PC-3 (cell line): ENCODE measurements around the gene PDSS2. TPM values are rescaled to one million over a fixed set of nuclear protein-coding genes. Genes with fewer than 3 reads are reported as not detected.

Experiments used
- ATAC-seq: fragments of 200-7000 bp; cut with Tn5 transposase; 2 replicates; pipeline ENCODE4 v1.9.1; 2020; ENCODE audit warnings: mild to moderate bottlenecking, moderate library complexity
- BruUV-seq: library from RNA; stranded (reverse); fragments of 400-500 nt; replicated peaks from 2 replicates; lab custom pipeline; 2021; lab: Mats Ljungman, UMichigan
- CTCF ChIA-PET: fragments of 300-600 bp; sonication (Branson Sonifier 250); formaldehyde crosslinking; loops from one replicate; lab custom pipeline; 2022; ENCODE audit warnings: antibody characterized with exemption; lab: Charles Lee
- POLR2A ChIA-PET: fragments of 300-600 bp; sonication (Branson Sonifier 250); formaldehyde crosslinking; loops from one replicate; lab custom pipeline; 2022; ENCODE audit warnings: antibody characterized with exemption; ENCODE audit not compliant: unreplicated experiment; lab: Charles Lee
- DNase-seq: peaks from one replicate; pipeline ENCODE4 v3.0.0-alpha.2; 2015
- H2AFZ ChIP-seq: fragments of 300-600 bp; sonication (generic); 2 replicates; pipeline ENCODE4 v1.6.0; 2016; ENCODE audit warnings: antibody characterized with exemption, low read length
- H3F3A ChIP-seq: fragments of 300-600 bp; sonication (generic); one replicate; pipeline ENCODE4 v1.6.0; 2017; ENCODE audit warnings: antibody characterized with exemption, low read length, control low read depth, mild to moderate bottlenecking; ENCODE audit not compliant: unreplicated experiment
- H3K27ac ChIP-seq: fragments of 300-600 bp; sonication (generic); 2 replicates; pipeline ENCODE4 v1.5.1; 2016; ENCODE audit warnings: mild to moderate bottlenecking, low read length
- H3K27me3 ChIP-seq: fragments of 300-600 bp; sonication (generic); 2 replicates; pipeline ENCODE4 v1.6.1; 2016; ENCODE audit warnings: low read length, mixed read lengths
- H3K36me3 ChIP-seq: fragments of 300-600 bp; sonication (generic); 2 replicates; pipeline ENCODE4 v1.6.1; 2016; ENCODE audit warnings: low read depth, mixed run types, low read length, mixed read lengths
- H3K4me1 ChIP-seq: fragments of 300-600 bp; sonication (generic); 2 replicates; pipeline ENCODE4 v1.5.1; 2016; ENCODE audit warnings: low read length; ENCODE audit not compliant: insufficient read depth
- H3K4me2 ChIP-seq: fragments of 300-600 bp; sonication (generic); 2 replicates; pipeline ENCODE4 v1.6.0; 2016; ENCODE audit warnings: low read length
- H3K4me3 ChIP-seq: fragments of 300-600 bp; sonication (generic); 2 replicates; pipeline ENCODE4 v1.5.1; 2016; ENCODE audit warnings: mild to moderate bottlenecking, low read length, mixed read lengths
- H3K79me2 ChIP-seq: fragments of 300-600 bp; sonication (generic); 2 replicates; pipeline ENCODE4 v1.6.1; 2017; ENCODE audit warnings: low read length, mixed read lengths
- H3K9ac ChIP-seq: fragments of 300-600 bp; sonication (generic); 2 replicates; pipeline ENCODE4 v1.6.0; 2016; ENCODE audit warnings: mild to moderate bottlenecking, low read length
- H3K9me2 ChIP-seq: fragments of 300-600 bp; sonication (generic); replicated peaks from 2 replicates; pipeline ENCODE4 v1.6.1; 2016; ENCODE audit warnings: mixed run types, low read length, mixed read lengths
- H3K9me3 ChIP-seq: fragments of 300-600 bp; sonication (generic); 2 replicates; pipeline ENCODE4 v1.6.1; 2016; ENCODE audit warnings: low read length, mixed read lengths
- H4K20me1 ChIP-seq: fragments of 300-600 bp; sonication (generic); 2 replicates; pipeline ENCODE4 v1.6.1; 2016; ENCODE audit warnings: low read length, mixed read lengths
- CTCF ChIP-seq: fragments of 300-600 bp; sonication (generic); conservative IDR thresholded peaks from 2 replicates; pipeline ENCODE4 v1.5.1; 2017; ENCODE audit warnings: antibody characterized with exemption, low read depth, mild to moderate bottlenecking, low read length
- EZH2 ChIP-seq: fragments of 300-600 bp; sonication (generic); IDR thresholded peaks from one replicate; pipeline ENCODE4 v1.6.1; 2017; ENCODE audit warnings: antibody characterized with exemption, mild to moderate bottlenecking, low read length; ENCODE audit not compliant: unreplicated experiment
- EZH2phosphoT487 ChIP-seq: fragments of 300-600 bp; sonication (generic); IDR thresholded peaks from 2 replicates; pipeline ENCODE4 v1.6.1; 2018; ENCODE audit warnings: mild to moderate bottlenecking, antibody characterized with exemption, low read length, borderline replicate concordance
- intact Hi-C: fragments of 100-400 bp; cut with micrococcal nuclease; formaldehyde crosslinking; loops from 2 replicates; pipeline ENCODE4 v1.9.0; 2023
- total RNA-seq: library from RNA; depleted of rRNA; stranded (reverse); fragments of >200 nt; gene quantifications from 2 replicates; pipeline ENCODE4 v1.2.3, GENCODE V29; 2014

Gene PDSS2
- total RNA-seq, 1 experiment from 2014 or later = 6.6 TPM

GRCh38 chr6:107357031-107357430 is 102.3 kb downstream of the PDSS2 start:
- H3K36me3 ChIP-seq = no peaks in the 10 kb centered on the region
- H2AFZ ChIP-seq = no peak overlapping the region
- H4K20me1 ChIP-seq = no peaks in the 10 kb centered on the region
- H3K9me2 ChIP-seq = no peaks in the 10 kb centered on the region
- H3K4me1 ChIP-seq = no peaks in the 10 kb centered on the region
- no peak overlapping the region for H3K4me3 ChIP-seq
- no peaks in the 10 kb centered on the region for H3F3A ChIP-seq
- CTCF ChIA-PET = no interaction called here
- no peak overlapping the region for H3K4me2 ChIP-seq
- no peak for DNase-seq
- intact Hi-C loops = no loop called here
- H3K9me3 ChIP-seq = no peaks in the 10 kb centered on the region
- no peak overlapping the region for H3K9ac ChIP-seq
- no peak for TF ChIP-seq EZH2
- no peak for TF ChIP-seq EZH2phosphoT487
- no peak for TF ChIP-seq CTCF
- no peaks in the 10 kb centered on the region for H3K79me2 ChIP-seq
- no peak for ATAC-seq
- POLR2A ChIA-PET = no interaction called here
- H3K27ac ChIP-seq = no peak overlapping the region
- BruUV-seq = no TSS peak
- no peaks in the 10 kb centered on the region for H3K27me3 ChIP-seq

GRCh38 chr6:107355659-107356058 is 103.7 kb downstream of the PDSS2 start:
- ChIA-PET POLR2A (no interaction called here), CTCF (no interaction called here)
- Histone ChIP-seq H3K36me3 (no peaks in the 10 kb centered on the region), H3K27ac (no peak overlapping the region), H3K9ac (no peak overlapping the region), H3K4me1 (no peaks in the 10 kb centered on the region), H3K27me3 (no peaks in the 10 kb centered on the region), H3K4me3 (no peak overlapping the region), H3K79me2 (no peaks in the 10 kb centered on the region), H2AFZ (no peak overlapping the region), H3K9me2 (no peaks in the 10 kb centered on the region), H3K4me2 (no peak overlapping the region), H3K9me3 (no peaks in the 10 kb centered on the region), H4K20me1 (no peaks in the 10 kb centered on the region), H3F3A (no peaks in the 10 kb centered on the region)
- no peak for DNase-seq
- no peak for ATAC-seq
- no TSS peak for BruUV-seq
- TF ChIP-seq EZH2phosphoT487 (no peak), CTCF (no peak), EZH2 (no peak)
- intact Hi-C loops = no loop called here

- ChIA-PET POLR2A (no interaction called here), CTCF (no interaction called here)
- DNase-seq (no peak), ATAC-seq (no peak)
- no peak overlapping the region for H3K4me2 ChIP-seq
- no peak overlapping the region for H3K27ac ChIP-seq
- no peaks in the 10 kb centered on the region for H3K27me3 ChIP-seq
- H3K9me2 ChIP-seq = no peaks in the 10 kb centered on the region
- H3K79me2 ChIP-seq = no peaks in the 10 kb centered on the region
- no peaks in the 10 kb centered on the region for H3K9me3 ChIP-seq
- no peaks in the 10 kb centered on the region for H3K4me1 ChIP-seq
- no peaks in the 10 kb centered on the region for H4K20me1 ChIP-seq
- no TSS peak for BruUV-seq
- TF ChIP-seq CTCF (no peak), EZH2 (no peak), EZH2phosphoT487 (no peak)
- H3K4me3 ChIP-seq = no peak overlapping the region
- H3K36me3 ChIP-seq = no peaks in the 10 kb centered on the region
- no peak overlapping the region for H3K9ac ChIP-seq
- no peaks in the 10 kb centered on the region for H3F3A ChIP-seq
- intact Hi-C loops = no loop called here
- H2AFZ ChIP-seq = no peak overlapping the region
Measured at GRCh38 chr6:107354451-107354850, 104.9 kb downstream of the PDSS2 start.
